ENCODE measurements around the gene SMYD3.

- TF ChIP-seq, protein P1, sequence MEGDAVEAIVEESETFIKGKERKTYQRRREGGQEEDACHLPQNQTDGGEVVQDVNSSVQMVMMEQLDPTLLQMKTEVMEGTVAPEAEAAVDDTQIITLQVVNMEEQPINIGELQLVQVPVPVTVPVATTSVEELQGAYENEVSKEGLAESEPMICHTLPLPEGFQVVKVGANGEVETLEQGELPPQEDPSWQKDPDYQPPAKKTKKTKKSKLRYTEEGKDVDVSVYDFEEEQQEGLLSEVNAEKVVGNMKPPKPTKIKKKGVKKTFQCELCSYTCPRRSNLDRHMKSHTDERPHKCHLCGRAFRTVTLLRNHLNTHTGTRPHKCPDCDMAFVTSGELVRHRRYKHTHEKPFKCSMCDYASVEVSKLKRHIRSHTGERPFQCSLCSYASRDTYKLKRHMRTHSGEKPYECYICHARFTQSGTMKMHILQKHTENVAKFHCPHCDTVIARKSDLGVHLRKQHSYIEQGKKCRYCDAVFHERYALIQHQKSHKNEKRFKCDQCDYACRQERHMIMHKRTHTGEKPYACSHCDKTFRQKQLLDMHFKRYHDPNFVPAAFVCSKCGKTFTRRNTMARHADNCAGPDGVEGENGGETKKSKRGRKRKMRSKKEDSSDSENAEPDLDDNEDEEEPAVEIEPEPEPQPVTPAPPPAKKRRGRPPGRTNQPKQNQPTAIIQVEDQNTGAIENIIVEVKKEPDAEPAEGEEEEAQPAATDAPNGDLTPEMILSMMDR (IDR thresholded peaks at IDR 0.05; ENCODE audit: insufficient read depth, low read depth, low read length), result no peak
- TF ChIP-seq EZH2 (IDR thresholded peaks at IDR 0.05; ENCODE audit: insufficient read depth, low read length), result no peak
Measured at GRCh38 chr1:245715970-245716369, 791.1 kb downstream of the SMYD3 start.

Measured in astrocyte (in vitro differentiated cells and primary cell).